ENCODE data around the gene ZNF217. TPM values are rescaled to one million over a fixed set of nuclear protein-coding genes. Genes with fewer than 3 reads are reported as not detected.

Gene ZNF217
- 23.2 and 24.9 TPM in 2 replicates for total RNA-seq

DNA sequence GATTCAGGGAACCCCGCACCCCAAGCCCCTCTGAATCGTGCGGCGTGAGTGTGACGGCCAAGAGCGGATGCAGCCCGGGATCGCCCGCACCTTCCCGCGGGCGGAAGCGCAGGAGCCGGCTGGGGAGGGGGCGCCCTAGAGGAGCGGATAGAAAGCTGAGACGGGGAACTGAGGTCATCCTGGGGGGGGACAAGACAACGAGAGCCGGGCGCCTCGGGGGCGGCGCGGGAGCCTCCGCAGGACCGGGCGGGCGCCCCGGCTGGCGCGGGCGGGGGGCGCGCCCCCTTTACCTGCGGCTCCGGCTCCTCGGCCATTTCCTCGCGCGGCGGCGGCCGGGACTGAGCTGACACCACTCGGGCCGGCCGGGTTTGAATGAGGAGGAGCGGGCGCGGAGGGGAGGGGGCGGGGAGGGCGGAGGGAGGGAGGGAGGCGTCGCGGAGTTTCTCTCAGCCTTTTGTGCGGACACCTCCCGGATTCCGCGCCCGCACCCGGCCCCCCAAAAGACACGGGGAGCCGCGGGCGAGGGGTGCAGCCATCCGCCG, at the start of gene ZNF217:
ZNF217 (minus strand) TSS at position 374 of the 542 bp plus-strand sequence. CDS start 11,013 bp downstream, outside the sequence.

